Thyroid gland (tissue), 4 donors: ENCODE measurements around the gene RMI1.

Source experiments
- CTCF ChIP-seq, 6 experiments: fragments of 200-600 bp in 3 of 6; fragments of 450-650 bp in 3 of 6; sonication (generic) in 3 of 6; IDR thresholded peaks; one replicate each; pipeline ENCODE4 v1.5.1; 2016 to 2019; ENCODE audit warnings: antibody characterized with exemption in 6 of 6, mild to moderate bottlenecking in 2 of 6, inconsistent platforms in 1 of 6, moderate library complexity in 1 of 6
- POLR2A ChIP-seq, 2 donors: fragments of 450-650 bp; IDR thresholded peaks; one replicate each; pipeline ENCODE4 v1.6.1; 2017; ENCODE audit warnings: antibody characterized with exemption in 2 of 2, mild to moderate bottlenecking in 2 of 2, moderate library complexity in 1 of 2

GRCh38 chr9:83960991-83961390 is 19.6 kb upstream of the RMI1 start:
- TF ChIP-seq CTCF (IDR thresholded peaks at IDR 0.05) (no peak), POLR2A (IDR thresholded peaks at IDR 0.05) (no peak)
